GM19023 (cell line): ENCODE results near the gene AGTPBP1.

ENCODE experiments used
- ATAC-seq: cut with Tn5 transposase; IDR thresholded peaks from one replicate; pipeline ENCODE4 v1.9.1; 2021; ENCODE audit warnings: mild to moderate bottlenecking, moderate library complexity; ENCODE audit not compliant: unreplicated experiment

AGTPBP1 gene

DNA sequence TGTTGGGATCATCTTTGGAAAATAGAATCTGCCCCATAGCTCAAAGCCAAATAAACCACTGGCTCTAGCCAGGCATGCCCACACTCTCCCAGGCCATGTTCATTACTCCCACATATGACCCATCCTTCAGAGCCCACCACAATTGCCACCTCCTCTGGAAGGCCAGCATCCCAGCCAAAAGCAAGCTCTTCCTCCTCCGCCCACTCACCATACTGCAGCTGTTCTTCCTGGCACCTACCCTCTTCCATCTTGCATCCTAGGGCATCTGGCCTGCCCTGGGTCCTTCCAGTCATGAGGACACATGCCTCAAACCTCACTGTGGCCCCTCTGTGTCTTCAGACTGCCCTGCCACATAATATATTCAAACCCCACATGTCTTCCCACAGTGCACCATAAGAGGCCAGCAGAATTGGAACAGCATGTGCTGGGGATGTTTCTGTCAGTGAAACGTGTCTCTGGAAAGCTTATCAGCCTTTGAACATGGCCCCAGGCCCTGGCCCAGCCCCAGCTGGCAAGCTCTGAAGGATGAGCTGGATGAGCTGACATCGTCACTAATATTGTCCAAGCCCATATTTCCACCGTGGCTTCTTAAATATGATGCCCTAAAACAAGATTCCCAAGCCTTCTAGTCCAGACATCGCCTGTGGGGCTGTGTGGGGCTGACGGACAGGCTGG is 230.8 kb downstream of the AGTPBP1 start:
- ATAC-seq: no peak

DNA sequence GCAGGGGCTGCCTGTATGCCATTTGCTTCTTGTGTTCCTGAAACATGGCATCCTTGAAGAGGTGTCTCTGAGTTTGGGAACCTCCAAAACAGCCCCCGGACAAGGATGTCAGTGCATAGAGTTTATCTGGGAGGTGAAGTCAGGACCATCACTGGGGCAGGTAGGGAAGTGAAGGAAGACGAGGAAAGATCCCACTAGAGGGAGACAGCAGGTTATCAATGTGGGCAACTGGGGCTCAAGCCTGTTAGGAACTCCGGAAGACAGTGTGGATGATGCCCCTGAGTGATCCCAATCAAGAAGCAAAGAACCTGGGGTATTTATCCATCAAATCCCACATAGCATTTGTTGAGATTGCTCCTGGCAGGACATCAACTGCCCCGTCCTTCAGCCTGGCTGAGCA is 233.1 kb downstream of the AGTPBP1 start:
- ATAC-seq: no peak

DNA sequence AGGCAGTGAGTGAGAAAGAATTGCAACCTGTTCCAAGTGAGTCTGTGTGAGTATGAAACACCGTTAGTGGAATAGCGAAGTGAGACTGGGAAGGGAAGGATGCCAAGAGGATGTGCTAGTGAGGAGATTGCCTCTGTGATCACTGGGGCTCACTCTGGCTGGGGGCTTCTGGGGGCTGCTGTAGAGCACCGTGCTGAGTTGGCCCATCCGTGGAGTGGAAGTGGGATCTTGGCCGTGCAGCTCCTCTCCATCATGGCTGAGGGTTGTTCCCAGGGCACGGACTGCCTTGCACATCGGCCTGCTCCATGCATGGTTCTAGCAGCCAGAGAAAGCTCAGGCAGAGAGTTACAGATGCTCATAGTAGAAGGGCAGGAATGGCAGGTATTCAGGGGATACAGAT is 236.1 kb downstream of the AGTPBP1 start:
- ATAC-seq: no peak

DNA sequence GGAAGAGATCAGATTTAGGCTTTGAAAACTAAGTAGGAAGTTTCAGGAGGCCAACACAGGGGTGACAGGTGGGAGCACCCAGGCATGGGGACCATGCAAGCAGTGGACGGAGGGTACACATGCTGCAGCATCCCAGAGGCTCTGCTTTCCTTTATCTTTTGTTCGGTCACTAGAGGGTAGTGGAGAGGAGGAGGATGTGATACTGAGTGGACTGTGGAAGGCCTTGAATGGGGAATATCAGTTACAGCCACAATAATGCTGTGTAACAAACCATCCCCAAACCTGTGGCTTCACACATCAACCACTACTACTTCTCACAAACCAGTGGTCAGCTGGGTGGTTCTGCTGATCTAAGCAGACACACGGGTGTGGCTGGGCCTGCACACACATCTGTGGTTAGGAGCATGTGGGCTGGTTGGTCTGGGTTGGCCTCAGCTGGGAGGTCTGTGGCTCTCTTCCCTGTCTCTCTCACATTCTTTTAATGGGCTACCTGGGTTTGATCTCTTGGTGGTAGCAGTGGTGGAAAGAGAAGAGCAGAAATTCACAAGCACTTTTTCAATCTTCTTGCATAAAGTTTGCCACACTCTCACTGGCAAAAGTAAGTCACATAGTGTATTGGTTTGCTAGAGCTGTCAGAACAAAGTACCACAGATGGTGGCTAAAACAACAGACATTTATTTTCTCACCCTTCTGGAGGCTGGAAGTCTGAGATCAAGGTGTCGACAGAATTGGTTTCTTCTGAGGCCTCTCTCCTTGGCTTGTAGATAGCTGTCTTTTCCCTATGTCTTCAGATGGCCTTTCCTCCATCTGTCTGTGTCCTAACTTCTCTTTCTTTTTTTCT is 238.7 kb downstream of the AGTPBP1 start:
- ATAC-seq: no peak

DNA sequence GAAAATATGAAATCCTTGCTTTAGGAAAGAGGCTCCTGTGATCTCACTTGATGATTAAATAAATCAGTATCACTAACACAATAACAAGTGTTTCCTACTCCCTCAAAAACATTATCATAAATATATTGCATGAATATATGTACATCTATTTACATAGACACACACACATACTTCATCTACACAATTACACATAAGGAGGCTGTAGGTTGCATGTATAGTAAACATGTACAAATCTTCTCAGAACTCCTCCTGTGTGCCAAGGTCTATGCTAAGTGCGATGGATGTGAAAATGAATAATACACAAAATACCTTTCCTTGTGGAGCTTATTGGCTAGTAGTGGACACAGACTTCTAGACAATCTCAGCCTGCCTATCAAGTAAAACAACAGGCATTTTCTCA is 239.9 kb downstream of the AGTPBP1 start:
- no peak for ATAC-seq

DNA sequence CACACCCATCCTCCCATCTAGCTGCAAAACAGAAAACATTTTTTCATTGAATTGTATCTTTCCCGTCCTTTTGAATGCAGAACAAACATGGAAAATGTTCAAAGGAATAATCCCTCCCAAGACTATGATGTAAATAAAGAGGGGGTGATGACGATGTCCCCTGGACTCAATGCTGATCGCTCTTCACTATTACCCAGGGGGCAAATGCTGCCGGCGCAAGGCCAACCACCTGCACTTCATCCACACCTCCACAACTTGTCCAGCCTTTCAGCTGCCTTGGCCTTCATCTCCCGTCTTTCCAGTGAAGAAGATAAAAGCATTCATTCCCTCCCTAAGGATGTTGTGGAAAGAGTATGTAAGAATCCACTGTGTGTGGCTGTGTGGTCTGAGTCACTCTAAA is 240.3 kb downstream of the AGTPBP1 start:
- no peak for ATAC-seq
